C1 segment of cervical spinal cord (tissue), 14 donors: ENCODE results near the gene NDUFB5.

Experiments
- DNase-seq, 14 donors: peaks; one replicate each; lab custom pipeline; 2025; lab: John Stamatoyannopoulos, UW

The NDUFB5 gene

GRCh38 chr3:179604321-179605078, at the start of gene NDUFB5, which contains the start of gene MRPL47:
NDUFB5 (plus strand) TSS chr3:179604794; CDS start chr3:179604816, 22 bp downstream.
MRPL47 (minus strand) TSS chr3:179604638; CDS start chr3:179604624, 14 bp downstream.
- DNase-seq = peak; percentile 30 to 96 (median 90)

GRCh38 chr3:179558742-179559364, 45.7 kb upstream of the NDUFB5 start:
- DNase-seq = peak in 10 of 14 donors; percentile 1 to 47 (median 14)

- DNase-seq = no peak
These were observed 43.8 kb upstream of the NDUFB5 start for GRCh38 chr3:179560791-179561190.

DNA sequence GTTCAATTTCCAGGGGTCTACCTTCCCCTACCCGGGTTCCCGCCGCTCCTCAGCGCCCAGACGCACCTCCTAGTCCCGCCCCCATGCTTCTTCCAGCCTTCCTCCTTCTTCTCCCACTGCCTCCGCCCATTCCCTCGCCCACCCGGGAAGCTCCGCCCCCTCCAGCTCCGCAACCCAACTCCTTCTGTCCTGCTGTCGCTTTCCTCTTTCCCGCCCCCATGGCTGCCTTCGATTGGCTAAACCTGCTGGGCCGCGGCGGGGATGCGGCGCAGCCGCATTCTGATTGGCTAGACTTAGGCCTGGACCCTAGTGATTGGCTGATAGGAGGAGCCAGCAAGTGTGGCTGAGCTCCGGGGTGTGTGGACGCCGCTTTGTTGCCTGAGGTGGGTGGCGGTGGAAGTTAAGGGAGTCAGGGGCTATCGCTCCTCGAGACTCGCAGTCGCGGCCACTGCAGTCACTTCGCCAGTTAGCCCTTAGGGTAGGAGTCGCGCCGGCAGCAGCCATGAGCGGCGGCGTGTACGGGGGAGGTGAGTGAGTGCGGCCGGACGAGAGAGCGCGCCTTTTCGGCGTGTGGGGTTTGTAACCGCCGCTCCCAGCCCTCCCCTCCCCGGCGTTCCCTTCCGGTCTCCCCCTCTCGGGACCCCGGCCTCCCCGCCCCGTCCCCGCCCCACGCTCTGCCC, 41.9 kb upstream of the NDUFB5 start, which contains the start of gene ACTL6A:
ACTL6A (plus strand) TSS at position 336 of the 680 bp plus-strand sequence; CDS start at position 503, 167 bp downstream.
- peak; percentile 94 to 99 (median 98) for DNase-seq

DNA sequence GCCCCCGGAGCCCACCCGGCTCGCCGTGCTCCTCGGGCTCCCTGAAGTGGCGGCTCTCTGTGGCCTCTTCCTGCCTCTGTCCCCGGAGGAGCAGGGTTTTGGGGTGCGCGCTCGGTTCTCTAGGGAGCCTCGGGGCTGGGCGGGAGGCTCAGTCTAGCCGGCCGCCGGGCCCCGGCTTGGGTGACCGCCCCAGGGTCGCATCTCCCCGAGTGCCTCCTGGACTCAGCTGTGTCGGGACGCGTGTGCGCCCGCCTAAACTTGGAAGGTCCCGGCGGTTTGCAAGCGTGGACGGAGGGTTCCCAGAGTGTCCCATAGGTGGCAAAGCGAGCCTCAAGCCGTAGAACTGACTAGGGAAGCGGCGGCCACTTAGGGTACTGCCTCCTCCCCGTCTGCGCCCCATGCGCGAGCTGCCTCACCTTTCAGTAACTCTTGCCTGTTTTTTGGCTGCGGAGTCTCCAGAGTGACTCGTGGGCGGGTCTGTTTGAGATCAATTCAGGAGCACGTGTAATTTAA, 41.3 kb upstream of the NDUFB5 start:
- peak in 7 of 14 donors; percentile 13 to 67 (median 52) for DNase-seq

DNA sequence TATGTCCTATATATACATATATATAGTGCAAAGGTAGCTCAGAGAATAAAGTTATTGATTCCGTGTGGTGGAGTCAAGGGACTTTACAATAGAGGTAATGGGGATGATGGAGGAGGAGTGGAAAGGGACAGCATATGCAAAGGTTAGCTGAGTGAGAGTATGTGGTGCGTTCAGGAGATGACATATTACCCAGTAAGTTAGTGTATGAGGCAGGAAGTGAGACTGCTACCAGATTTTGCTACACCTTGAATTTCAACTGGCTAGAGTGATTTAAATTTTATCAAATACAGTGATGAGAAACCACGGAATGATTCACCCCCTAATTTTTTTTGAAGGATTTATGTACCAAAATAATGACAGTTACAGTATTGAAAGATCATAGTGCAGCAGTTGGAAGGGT, 39.1 kb upstream of the NDUFB5 start:
- DNase-seq = no peak

- no peak for DNase-seq
These were observed 23.6 kb upstream of the NDUFB5 start for GRCh38 chr3:179580992-179581391.

DNA sequence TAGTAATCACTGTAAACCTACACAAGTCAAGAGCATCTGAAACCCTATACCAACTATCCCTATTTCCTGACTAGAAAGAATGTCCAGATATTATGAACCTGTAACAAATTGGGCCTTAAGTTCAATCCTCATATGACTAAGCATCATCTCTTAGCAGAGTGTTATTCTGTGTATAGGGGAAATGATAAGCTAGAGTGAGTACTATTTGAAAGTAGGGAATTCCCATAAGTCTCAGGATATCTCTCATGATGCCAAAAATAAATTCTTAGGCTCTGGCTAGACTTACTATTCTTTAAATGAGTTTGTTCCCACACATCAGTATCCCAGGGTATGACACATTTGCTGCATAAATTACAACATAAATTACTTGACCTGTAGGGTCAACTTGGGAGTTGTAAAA, 15.5 kb upstream of the NDUFB5 start:
- no peak for DNase-seq

GRCh38 chr3:179590669-179591068, 13.9 kb upstream of the NDUFB5 start:
- no peak for DNase-seq

DNA sequence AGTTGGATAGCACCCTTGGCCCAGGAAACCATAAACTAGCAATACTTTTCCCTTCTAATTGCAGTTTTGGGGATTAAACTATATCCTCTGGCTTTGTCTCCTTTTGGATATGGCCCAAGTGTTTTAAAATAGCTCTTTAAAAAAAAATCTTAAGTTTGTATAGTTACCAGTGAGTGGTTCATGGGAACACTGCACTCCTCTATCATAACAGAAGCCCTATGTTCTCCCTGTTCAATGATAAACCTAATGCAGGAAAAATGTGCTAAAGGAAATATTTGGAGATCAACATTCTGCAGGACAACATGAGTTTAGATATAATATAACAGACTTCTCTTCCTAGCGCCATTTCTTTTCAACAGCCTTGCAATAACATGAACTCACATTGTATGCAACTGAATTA, 13.3 kb upstream of the NDUFB5 start:
- no peak for DNase-seq

- no peak for DNase-seq
These were observed 5.1 kb upstream of the NDUFB5 start for GRCh38 chr3:179599531-179599930.

- DNase-seq = no peak
These were observed 1.3 kb upstream of the NDUFB5 start for GRCh38 chr3:179603321-179603720.

DNA sequence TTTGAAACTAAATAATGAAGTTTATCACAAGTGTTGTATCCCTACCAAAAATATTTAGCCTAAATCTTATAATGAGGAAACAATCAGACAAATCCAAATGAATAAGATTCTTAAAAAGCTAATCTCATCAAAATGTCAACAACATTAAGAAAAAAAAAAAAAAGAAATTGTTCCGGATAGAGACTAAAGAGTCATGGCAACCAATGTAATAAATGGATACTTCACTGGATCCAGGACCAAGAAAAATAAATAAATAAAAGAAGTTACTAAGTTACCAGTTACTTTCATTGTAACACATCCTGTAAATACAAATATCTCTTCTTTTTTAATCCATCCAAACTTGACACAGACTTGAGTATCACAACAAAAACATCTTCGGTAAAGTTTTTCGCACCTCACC, 763 bp upstream of the NDUFB5 start:
- DNase-seq = no peak

DNA sequence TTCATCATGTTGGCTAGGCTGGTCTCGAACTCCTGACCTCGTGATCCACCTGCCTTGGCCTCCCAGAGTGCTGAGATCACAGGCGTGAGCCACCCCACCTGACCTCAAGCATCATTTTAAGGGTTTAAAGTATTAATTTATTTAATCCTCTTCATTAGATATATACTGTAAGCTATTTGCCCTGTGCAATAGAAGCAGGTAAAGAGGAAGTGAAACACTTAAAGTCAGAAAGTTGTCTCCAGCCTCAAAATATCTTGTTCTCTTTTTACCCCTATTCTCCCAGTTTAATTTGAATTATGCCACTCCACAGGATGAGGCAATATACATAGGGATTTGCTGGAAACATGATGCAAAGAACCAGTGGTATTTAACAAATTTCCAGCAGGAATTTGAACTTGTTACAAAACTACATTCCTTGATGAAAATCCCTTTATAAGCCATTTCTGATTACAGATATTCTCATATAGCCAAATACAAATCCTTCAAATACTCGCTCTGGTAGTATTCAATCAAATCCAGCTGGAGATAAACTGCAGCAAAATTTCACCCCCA, 2.0 kb downstream of the NDUFB5 start:
- no peak for DNase-seq

DNA sequence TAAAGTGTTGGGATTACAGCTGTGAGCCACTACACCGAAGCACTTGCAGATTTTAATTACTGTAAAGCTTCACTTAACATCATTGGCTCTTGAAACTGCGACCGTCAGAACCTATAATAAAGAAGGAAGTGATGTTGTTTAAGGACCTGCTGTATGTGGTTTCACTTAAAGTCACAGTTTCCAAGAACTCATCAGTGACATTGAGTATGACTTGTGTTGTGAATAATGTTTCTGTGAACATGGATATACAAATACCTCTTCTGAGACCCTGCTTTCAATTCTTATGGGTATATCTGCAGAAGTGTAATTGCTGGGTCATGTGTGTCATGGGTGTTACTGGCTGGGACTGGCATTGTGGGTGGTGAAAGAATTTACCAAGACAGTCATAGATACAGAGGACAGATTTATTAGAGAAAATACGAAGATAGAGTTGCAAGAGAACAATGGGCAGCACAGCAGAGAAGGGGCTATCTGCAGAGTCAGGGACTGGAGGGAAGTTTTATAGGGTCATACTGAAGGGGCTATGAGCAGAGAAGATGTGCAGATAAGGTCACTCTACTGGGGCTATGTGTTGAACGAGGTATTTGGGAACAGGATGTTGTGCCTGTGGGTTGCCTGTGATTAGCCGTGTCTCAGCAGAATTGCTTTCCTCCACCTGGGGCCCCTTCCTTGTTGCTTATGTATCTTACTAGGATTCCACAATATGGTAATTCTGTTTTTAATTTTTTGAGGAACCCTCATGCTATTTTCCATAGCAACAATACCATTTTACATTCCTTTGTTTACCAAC, 4.5 kb downstream of the NDUFB5 start:
- no peak for DNase-seq

- DNase-seq = no peak
These were observed 5.5 kb downstream of the NDUFB5 start for GRCh38 chr3:179610066-179610465.

- DNase-seq = no peak
These were observed 9.2 kb downstream of the NDUFB5 start for GRCh38 chr3:179613807-179614206.

- DNase-seq = no peak
These were observed 11.0 kb downstream of the NDUFB5 start for GRCh38 chr3:179615458-179616173.

GRCh38 chr3:179622023-179622422, 17.4 kb downstream of the NDUFB5 start:
- DNase-seq = no peak

GRCh38 chr3:179624451-179624850, 19.9 kb downstream of the NDUFB5 start:
- DNase-seq = no peak
